ENCODE data around the gene TNFAIP8L1.

The TNFAIP8L1 gene

DNA sequence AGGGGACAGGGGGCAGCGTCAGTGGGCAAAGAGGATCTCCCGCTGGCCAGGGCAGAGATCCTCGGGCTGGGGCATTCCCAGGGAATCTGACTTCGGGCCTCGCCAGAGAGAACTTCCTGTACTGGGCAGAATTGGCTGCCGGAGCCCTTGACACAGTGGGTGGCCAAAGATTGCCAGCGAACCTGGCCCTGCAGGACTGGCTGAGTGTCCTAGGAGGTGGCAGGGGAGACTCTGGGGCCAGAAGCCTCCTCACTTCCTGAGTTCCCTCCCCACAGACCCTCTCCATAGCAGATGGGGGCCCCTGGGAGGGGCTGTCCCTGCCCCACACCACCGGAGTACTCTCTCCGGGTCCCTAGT, 65.0 kb downstream of the TNFAIP8L1 start:
- no peak for DNase-seq (ENCODE audit: low read depth)
- in situ Hi-C loops (cut with HindIII; ENCODE audit: low sequenced_read_pairs): no loop called here
- TF ChIP-seq CTCF (IDR thresholded peaks at IDR 0.05; ENCODE audit: low read depth, low read length, missing control alignments): no peak

More for the DNA sequence above, 65.0 kb downstream of the TNFAIP8L1 start:
- no peak overlapping the region for H3K4me3 ChIP-seq (ENCODE audit: low read depth, low read length)
